Breast epithelium (tissue), 3 donors: ENCODE measurements around the gene GRB2.

Experiments
- POLR2A ChIP-seq: fragments of 450-650 bp; IDR thresholded peaks from one replicate; pipeline ENCODE4 v1.6.1; 2016; ENCODE audit warnings: antibody characterized with exemption, mild to moderate bottlenecking, moderate library complexity
- POLR2AphosphoS5 ChIP-seq, 3 donors: sonication (generic); formaldehyde crosslinking; IDR thresholded peaks; one replicate each; pipeline ENCODE4 v1.6.1; 2017; ENCODE audit warnings: antibody characterized with exemption in 3 of 3
- TF ChIP-seq, protein P1 (sequence below), 3 donors: fragments of 450-650 bp; IDR thresholded peaks; one replicate each; pipeline ENCODE4 v1.5.1; 2016 to 2017; ENCODE audit warnings: antibody characterized with exemption in 3 of 3, mild to moderate bottlenecking in 3 of 3, moderate library complexity in 3 of 3

- TF ChIP-seq POLR2AphosphoS5 (IDR thresholded peaks at IDR 0.05) (no peak), POLR2A (no peak)
- TF ChIP-seq, protein P1, sequence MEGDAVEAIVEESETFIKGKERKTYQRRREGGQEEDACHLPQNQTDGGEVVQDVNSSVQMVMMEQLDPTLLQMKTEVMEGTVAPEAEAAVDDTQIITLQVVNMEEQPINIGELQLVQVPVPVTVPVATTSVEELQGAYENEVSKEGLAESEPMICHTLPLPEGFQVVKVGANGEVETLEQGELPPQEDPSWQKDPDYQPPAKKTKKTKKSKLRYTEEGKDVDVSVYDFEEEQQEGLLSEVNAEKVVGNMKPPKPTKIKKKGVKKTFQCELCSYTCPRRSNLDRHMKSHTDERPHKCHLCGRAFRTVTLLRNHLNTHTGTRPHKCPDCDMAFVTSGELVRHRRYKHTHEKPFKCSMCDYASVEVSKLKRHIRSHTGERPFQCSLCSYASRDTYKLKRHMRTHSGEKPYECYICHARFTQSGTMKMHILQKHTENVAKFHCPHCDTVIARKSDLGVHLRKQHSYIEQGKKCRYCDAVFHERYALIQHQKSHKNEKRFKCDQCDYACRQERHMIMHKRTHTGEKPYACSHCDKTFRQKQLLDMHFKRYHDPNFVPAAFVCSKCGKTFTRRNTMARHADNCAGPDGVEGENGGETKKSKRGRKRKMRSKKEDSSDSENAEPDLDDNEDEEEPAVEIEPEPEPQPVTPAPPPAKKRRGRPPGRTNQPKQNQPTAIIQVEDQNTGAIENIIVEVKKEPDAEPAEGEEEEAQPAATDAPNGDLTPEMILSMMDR (IDR thresholded peaks at IDR 0.05) = no peak
Measured at GRCh38 chr17:75301502-75302206, 103.8 kb downstream of the GRB2 start.
